NCI-H526 (cell line): ENCODE measurements around the gene KCTD14.
"Not testable (repeated sequence)": the region's sequence is repeated elsewhere in the genome, so short reads cannot be mapped to it uniquely, and the experiment has no call there.

Experiments used
- DNase-seq, 2 experiments: peaks; one replicate each; lab custom pipeline; 2025; lab: John Stamatoyannopoulos, UW

KCTD14 gene

DNA sequence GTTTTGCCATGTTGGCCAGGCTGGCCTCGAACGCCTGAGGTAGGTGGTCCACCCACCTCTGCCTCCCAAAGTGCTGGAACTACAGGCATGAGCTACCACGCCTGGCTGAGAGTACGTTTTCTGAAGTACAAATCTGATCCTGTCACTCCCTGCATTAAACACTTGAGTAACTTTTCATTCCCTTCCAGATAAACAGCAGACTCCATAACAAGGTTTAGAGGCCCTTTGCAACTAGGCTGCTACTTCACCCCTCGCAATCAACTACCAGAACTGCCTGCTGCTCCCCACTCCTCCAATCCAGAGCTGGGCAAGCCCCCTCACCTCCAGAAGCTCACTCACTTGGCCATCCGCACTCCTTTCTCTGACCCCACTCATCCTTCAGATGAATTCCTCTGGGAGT, 1.5 kb downstream of the KCTD14 start:
- DNase-seq: no peak

DNA sequence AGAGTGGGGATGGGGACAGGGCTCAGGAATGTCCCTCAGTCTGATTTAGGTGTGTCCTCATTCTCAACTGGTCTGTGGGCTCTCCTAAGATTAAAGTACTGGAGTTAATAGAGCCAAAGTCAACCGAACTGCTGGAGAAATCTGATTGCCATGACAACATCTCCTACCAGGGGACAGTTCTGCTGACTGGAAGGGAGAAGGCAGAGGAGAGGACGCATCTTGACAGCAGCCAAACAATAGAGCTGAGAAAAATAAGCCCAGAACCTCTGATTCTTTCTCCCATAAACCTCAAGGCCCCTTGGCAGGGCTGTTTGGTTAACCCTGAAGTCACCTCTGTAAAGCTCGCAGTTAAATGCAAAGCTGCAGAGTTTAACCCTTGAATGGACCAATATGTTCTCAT, 2.8 kb downstream of the KCTD14 start:
- DNase-seq: no peak

DNA sequence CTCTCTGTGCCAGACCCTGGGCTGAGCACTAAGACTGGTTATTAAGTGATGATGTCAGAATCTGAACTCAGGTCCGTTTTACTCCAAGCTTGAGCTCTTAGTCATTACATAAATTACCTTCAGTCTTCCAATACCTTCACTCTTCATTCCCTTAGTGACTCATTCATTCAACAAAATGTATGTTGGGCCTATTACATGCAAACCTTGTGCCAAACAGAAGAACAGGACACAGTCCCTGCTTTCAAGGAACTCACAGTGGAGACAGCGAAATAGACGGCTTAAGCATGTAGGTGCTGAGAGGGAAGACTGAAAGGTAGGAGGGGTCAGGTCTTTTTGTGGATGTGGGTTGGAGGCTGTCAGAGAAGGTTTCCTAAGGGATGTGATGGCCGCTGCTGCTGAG, 3.3 kb downstream of the KCTD14 start:
- no peak for DNase-seq

DNA sequence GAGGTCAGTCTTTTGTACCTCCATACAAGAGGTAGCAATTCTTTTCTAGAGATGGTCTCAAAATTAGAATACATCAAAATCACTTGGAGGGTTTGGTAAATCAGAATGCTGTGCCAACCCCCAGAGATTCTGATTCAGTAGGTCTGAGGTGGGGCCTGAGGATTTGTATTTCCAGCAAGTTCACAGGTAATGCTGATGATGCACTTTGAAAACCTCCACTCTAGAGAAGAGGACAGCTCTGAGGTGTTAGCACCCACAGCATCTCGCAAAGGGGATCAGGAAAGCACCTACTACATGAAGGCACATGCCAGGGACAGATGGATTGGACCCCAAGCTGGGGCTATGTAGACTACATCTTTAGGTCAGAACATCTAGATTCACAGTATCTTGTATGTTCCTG, 7.2 kb downstream of the KCTD14 start:
- DNase-seq: no peak

DNA sequence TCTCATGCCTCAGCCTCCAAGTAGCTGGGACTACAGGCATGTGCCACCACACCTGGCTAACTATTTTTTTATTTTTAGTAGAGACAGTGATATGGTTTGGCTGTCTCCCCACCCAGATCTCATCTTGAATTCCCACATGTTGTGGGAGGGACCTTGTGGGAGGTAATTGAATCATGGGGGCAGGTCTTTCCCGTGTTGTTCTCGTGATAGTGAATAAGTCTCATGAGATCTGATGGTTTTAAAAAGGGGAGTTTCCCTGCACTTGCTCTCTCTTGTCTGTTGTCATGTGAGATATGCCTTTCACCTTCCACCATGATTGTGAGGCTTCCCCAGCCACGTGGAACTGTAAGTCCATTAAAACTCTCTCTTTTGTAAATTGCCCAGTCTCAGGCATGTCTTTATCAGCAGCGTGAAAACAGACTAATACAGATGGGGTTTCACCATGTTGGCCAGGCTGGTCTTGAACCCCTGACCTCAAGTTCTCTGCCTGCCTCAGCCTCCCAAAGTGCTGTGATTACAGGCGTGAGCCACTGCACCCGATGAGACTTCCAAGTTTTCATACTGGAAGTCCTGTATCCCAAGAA, 8.0 kb downstream of the KCTD14 start:
- DNase-seq: not testable (repeated sequence)

DNA sequence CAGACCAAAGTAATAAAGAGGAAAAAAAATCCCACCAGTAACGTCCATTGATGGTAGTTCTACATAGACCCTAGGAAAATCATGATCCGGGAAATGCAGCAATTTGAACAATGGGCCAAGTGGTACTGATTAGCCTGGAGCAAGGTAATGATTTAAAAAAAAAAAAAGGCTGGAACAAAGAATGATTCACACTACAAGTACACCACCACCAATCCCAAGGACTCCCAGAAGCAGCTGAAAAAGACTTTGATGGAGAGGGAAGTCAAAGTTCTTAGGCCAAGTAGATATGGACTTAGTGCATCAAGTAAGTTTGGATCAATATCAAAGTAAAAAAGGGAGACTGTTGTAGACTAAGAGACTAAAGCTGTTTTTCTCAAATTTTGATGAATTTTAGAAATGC, 11.8 kb downstream of the KCTD14 start:
- no peak for DNase-seq

DNA sequence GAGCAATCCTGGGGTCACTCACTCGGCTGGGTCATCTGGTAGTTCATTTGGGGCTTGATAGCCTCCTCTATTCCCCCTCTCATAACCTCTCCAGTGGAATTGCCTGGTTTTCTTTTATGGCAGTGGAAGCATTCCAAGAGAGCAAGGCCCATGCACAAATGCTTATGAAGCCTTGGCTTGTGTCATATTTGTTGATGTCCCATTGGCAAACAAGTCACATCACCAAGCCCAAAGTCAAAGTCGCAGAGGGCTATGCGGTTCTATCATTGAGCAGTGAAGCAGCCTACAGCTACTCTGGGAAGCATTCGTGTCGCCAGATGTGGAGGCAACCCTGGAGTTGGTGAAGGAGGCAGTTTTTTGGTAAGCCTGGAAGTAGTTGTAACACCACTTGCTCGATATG, 12.3 kb downstream of the KCTD14 start:
- DNase-seq: no peak

DNA sequence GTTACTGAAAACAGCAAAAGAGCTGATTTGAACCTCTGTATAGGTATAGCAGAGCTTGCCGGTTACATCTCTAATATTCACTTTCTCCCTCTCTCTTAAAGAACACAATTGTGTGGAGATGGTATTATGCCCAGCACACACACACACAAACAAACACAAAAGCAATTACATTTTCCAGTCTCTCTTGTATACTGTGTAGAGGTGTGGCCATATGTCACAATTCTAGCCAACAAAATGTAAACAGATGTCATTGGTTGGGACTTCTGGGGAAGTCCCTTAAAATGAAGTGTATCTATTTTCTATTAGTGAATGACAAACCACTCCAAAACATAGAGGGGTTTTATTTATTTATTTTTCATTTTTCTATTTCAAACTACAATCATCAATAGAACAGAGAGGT, 12.8 kb downstream of the KCTD14 start:
- DNase-seq: no peak

DNA sequence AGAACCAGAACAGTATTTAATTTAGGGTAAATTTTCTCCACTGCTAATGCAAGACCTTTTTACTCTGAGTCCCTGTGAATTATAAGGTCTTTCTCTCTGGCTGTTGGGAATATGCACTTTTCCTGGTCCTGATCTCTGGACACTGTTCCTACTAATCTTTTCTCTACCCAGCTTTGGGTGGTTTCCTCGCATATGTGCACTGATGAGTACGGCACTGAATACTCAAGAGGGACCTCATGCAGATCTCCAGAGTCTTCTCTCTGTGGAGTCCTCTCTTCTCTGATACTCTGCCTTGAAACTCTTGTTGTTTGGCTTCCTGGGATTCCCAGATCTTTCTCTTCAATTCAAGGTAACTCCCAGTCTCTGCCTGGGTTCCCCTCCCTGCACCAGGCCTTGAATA, 14.0 kb downstream of the KCTD14 start:
- DNase-seq: no peak

DNA sequence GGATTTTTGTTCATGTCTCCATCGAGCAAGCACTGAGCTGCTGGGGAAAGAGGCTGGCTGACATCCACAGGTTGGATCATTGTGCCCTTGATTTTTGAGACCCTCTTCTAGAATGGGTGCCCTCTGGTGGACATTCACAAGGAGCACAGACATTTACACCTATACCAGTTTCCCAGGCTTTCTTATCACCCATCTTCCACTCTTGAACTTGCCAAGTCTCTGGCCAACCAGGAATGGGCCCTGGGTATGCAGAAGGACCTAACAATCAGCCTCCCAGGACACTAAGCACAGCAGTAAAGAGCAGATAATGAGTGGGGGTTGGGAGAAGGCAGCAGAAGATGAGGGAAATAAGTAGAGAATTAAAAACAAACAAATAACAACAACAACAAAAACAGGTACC, 22.9 kb downstream of the KCTD14 start:
- DNase-seq: peak; percentile 73 to 86

DNA sequence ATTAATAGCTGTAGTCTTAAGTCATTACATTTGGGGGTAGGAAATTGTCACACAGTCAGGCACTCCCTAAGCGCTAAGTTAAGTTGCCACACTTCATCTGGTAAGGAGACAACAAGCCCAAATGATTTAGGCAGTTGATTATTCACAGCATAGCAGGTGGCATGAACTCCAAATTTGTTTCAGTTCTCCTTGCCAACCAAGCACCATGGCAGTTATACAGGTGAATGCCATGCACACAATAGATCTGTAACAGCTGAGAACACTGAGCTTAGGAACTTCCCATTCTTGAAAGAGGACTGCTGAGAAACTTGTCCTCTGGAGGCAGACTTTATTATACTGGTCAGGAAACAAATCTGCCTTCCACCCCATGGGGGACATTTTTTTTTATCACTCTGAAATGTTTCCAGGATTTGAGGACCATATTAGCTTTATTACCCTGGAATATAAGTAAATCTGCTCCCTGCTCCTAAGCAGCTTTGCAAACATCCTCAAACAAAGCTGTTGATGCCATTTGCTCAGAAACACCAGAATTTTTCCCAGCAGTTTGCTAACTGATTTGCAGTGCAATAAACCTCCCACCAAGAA, 23.5 kb downstream of the KCTD14 start:
- no peak for DNase-seq

DNA sequence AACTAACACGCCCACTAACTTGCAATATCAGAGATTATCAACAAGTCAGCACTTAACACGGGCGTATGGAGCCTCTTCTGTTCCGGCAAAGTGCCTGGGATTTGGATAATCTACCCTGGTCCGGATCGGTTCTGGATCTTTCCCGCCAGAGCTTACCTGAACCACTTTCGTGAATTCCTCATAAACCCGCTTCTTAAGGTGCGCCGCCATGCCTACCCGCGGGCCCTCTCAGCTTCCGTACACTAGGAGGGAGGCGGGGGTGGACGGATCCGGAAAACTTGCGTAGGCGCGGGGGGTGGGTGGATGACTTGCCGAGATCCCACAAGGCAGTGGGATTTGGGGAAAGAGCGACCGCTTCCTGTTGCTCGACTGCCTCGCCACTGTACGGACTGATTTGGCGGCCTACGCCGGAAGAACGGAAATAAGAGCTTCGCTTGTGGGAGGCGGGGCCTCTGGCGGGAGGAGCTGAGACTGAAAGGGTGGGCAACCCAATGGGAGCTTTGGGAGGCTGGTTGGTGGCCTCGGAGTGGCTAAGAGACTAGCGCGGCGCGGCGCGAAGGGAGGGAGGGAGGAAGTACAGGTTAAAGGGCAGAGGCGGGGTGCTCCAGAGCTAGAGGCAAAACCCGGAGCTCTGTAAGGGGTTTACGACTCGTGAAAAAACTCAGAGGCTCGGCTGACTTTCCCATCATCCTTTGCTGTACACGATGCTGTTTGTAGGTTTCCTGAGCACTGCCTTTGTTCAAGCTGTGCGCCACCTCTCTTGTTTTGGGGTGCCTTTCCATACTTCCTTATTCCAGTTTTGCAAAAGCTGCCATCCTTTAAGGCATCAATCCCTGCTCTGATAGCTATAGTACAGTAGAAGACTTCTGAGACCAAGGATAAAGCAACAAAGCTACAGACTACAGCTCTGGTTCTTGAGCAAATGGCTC, 28.4 kb downstream of the KCTD14 start, which contains the start of gene INTS4:
Gene INTS4, minus strand, starts transcription at position 235 of the 929 bp plus-strand sequence. Its CDS starts 25 bp downstream, at position 210.
- peak; percentile 100 for DNase-seq

DNA sequence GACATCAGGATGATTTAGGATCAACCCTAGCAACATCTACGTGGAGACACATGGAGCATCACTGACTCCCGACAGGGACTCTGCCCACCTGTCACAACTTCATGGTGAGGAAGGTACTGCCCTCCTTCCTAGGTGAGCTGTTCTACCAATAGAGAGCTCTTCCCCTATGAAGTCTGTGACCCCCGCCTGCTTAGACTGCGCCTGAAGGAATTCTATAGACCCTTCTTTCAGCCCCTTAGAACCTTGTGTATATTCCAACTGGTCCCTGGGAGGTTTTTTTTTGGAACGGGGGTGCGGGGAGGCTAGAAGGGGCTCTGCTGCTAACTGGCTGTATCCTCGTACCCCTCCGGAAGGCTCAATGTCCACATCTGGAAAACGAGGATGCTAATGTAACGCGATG, 29.2 kb downstream of the KCTD14 start:
- peak in 1 of 2 experiments; percentile 23 for DNase-seq

DNA sequence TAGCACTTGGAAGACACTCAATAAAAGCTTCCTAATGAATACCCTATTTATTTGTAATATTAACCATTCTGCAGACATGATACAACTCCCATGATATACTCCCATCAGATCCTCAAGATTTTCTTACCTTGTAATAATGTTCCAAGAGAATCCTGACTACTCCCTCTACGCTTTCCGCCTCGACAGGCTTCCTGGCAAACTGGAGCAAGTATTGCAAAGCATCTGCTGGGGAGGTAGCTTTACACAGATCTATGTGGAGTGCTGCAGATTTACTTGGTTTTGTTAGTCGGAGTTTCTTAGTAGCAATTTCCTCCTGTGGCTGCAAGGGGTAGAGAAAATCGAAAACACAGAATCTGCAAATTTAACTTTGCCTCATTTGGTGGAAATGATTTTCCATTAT, 32.1 kb downstream of the KCTD14 start:
- no peak for DNase-seq

DNA sequence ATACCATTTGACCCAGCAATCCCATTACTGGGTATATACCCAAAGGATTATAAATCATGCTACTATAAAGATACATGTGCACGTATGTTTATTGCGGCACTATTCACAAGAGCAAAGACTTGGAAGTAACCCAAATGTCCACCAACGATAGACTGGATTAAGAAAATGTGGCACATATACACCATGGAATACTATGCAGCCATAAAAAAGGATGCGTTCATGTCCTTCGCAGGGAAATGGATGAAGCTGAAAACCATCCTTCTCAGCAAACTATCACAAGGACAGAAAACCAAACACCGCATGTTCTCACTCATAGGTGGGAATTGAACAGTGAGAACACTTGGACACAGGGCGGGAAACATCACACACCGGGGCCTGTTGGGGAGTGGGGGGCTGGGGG, 36.6 kb downstream of the KCTD14 start:
- not testable (repeated sequence) for DNase-seq

DNA sequence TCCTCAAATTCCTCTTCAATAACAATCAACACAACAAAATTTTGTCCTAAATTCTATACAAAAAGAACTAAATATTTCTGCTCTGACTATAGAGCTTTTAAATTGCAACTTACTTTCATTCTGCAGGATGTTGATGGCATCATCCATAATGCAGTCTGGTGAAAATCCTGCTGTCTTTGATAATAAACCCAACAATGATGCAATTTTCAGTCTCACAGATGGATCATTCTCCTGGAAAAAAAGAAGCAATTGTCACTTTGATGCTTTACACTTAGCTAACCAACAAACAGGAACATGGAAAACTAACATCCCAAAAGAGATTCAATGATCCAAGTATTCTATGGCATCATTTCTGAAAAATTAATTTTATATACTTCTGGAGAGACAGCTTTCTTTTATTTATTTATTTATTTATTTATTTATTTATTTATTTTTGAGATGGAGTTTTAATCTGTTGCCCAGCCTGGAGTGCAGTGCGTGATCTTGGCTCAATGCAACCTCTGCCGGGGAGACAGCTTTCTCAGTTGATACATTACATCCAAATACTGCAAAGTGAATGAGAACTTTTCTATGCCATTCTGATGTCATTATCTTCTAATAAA, 41.6 kb downstream of the KCTD14 start:
- DNase-seq: no peak

DNA sequence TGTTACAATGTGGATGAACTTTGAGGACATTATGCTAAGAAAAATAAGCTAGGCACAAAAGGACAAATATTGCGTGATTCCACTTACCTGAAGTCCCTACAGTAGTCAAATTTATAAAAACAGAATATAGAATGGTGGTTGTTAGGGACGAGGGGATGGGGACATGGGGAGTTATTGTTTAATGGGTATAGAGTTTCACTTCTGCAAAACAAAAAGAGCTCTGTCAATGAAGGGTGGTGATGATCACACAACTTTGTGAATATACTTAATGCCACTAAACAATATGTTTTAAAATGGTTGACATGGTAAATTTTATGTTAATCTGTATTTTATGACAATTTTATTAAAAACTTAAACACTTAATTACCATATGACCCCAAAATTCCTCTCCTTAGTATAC, 54.7 kb downstream of the KCTD14 start:
- DNase-seq: no peak

DNA sequence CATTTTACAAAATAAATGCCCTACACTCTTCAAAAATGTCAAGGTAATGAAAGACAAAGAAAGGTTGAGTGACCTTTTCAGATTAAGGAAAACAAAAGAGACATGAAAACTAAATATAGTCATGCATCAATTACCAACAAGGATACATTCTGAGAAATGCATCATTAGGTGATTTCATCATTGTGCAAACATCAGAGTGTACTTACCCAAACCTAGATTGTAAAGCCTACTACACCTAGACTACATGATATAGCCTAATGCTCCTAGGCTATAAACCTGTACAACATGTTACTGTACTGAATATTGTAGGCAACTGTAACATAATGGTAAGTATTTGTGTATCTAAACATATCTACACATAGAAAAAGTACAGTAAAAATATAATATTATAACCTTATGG, 55.3 kb downstream of the KCTD14 start:
- no peak for DNase-seq

DNA sequence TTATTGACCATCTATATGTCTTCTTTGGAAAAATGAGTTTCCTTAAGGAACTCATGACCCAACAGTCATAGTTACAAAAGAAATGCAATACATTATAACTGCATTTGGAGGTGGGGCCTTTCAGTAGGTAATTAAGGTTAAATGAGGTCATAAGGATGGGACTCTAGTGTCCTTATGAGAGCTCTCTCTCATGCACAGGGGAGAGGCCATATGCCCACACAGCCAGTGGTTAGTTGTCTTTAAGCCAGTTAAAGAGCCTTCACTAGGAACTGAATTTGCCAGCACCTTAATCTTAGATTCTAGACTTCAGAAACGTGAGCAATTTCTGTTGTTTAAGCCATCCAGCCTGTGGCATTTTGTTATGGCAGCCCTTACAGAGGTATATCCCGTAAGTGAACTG, 56.0 kb downstream of the KCTD14 start:
- DNase-seq: no peak

DNA sequence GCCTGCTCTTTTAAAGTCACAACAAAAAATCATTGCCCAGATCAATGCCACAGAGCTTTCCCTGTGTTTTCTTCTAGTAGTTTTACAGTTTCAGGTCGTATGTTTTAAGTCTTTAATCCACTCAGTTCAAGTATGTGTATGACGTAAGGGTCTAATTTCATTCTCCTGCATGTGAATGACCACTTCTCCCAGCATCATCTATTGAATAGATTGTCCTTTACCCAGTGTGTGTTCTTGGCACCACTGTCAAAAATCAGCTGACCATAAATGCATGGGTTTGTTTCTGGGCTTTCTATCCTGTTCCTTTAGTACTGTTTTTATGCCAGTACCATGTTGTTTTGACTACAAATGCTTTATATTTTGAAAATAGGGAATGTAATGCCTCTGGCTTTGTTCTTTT, 56.7 kb downstream of the KCTD14 start:
- no peak for DNase-seq
